SIG-M5 treated with dmso at 0.1 percent for 504 hours (cell line): ENCODE data around the gene DIAPH3.
A peak's percentile ranks its signal among the peaks of the same experiment; 100 is the strongest.

ENCODE experiments used
- DNase-seq: peaks from one replicate; lab custom pipeline; 2025; ENCODE audit not compliant: unreplicated experiment; lab: John Stamatoyannopoulos, UW

Gene DIAPH3

GRCh38 chr13:59801107-59801880 is 362.4 kb downstream of the DIAPH3 start:
- DNase-seq, result peak; percentile 9

GRCh38 chr13:59793107-59793506 is 370.6 kb downstream of the DIAPH3 start:
- no peak for DNase-seq

- DNase-seq, result no peak
Measured at GRCh38 chr13:59790626-59791025, 373.1 kb downstream of the DIAPH3 start.

GRCh38 chr13:59789558-59789957 is 374.2 kb downstream of the DIAPH3 start:
- no peak for DNase-seq

- no peak for DNase-seq
Measured at GRCh38 chr13:59787679-59788078, 376.0 kb downstream of the DIAPH3 start.

GRCh38 chr13:59782696-59783095 is 381.0 kb downstream of the DIAPH3 start:
- no peak for DNase-seq

- no peak for DNase-seq
Measured at GRCh38 chr13:59780058-59780457, 383.7 kb downstream of the DIAPH3 start.

- DNase-seq, result no peak
Measured at GRCh38 chr13:59776924-59777690, 386.6 kb downstream of the DIAPH3 start.

GRCh38 chr13:59774491-59774971 is 389.2 kb downstream of the DIAPH3 start:
- DNase-seq, result no peak

- no peak for DNase-seq
Measured at GRCh38 chr13:59771272-59771671, 392.5 kb downstream of the DIAPH3 start.

- DNase-seq, result no peak
Measured at GRCh38 chr13:59770451-59770850, 393.3 kb downstream of the DIAPH3 start.

GRCh38 chr13:59766236-59766635 is 397.5 kb downstream of the DIAPH3 start:
- no peak for DNase-seq

GRCh38 chr13:59755632-59756290 is 408.0 kb downstream of the DIAPH3 start:
- DNase-seq, result no peak

- DNase-seq, result no peak
Measured at GRCh38 chr13:59754411-59754810, 409.3 kb downstream of the DIAPH3 start.

- DNase-seq, result no peak
Measured at GRCh38 chr13:59750860-59751259, 412.9 kb downstream of the DIAPH3 start.

- no peak for DNase-seq
Measured at GRCh38 chr13:59748046-59748445, 415.7 kb downstream of the DIAPH3 start.

GRCh38 chr13:59747529-59747928 is 416.2 kb downstream of the DIAPH3 start:
- DNase-seq, result no peak

GRCh38 chr13:59746291-59746962 is 417.3 kb downstream of the DIAPH3 start:
- no peak for DNase-seq

- no peak for DNase-seq
Measured at GRCh38 chr13:59745392-59745788, 418.3 kb downstream of the DIAPH3 start.

- DNase-seq, result no peak
Measured at GRCh38 chr13:59744747-59745391, 418.9 kb downstream of the DIAPH3 start.

- DNase-seq, result no peak
Measured at GRCh38 chr13:59743195-59743594, 420.5 kb downstream of the DIAPH3 start.
